Right forelimb (tissue), 1 donor: ENCODE data around the gene SUPT16H.
A peak's percentile ranks its signal among the peaks of the same experiment; 100 is the strongest.
"Not testable (repeated sequence)": the region's sequence is repeated elsewhere in the genome, so short reads cannot be mapped to it uniquely, and the experiment has no call there.

Experiments
- DNase-seq: peaks from one replicate; pipeline ENCODE4 v3.0.0-alpha.2; 2018

Gene SUPT16H

DNA sequence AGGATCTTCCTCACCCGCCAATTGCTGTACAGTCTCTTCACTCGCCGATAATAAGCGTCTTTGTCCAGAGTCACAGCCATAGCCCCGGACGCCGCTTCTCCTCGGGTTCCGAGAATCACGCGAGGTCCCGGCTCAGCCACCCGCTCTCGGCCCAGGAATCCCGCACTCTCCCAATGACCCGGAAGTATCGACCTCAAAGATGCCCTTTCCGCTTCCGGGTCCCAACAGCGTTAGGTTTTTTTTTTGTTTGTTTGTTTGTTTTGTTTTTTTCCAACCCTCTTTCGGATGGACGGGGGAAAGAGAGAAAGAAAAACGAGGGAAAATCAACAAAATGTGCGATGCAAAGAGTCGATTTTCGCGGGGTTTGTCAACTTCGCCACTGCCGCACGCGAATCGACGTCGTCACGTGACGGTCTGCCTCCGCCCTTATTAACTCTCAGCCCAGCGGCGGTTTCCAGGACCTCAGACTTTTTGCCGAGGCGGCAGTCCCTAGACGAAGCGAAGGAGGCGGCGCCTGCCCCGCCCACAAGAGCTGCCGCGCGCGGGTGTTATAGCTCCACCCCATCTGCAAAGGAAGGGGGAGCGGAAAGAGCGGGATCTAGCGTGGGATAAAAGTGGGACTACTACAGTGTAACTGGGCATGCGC, at the start of gene SUPT16H:
Gene SUPT16H, minus strand, starts transcription at position 172 of the 646 bp plus-strand sequence. Its CDS starts 92 bp downstream, at position 80.
- peak; percentile 96 for DNase-seq

DNA sequence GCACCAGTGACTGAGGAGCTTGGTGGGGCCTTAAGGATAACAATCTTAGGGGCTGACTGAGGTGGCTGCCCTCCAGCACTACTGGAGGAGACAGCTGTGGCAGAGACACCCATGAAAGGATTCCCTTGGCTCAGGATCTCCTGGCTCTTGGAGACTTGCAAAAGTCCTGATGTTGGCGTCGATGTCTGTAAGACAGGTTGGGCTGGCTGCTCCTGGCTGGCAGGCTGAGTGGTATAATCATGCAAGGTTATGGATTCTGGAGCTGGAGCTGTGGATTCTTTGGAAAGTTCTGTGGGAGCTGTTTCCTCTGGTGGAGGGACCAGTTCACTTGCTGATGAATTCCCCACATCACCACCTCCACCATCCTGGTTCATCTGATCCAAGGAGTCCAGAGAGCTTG, 47.3 kb upstream of the SUPT16H start:
- DNase-seq, result no peak

DNA sequence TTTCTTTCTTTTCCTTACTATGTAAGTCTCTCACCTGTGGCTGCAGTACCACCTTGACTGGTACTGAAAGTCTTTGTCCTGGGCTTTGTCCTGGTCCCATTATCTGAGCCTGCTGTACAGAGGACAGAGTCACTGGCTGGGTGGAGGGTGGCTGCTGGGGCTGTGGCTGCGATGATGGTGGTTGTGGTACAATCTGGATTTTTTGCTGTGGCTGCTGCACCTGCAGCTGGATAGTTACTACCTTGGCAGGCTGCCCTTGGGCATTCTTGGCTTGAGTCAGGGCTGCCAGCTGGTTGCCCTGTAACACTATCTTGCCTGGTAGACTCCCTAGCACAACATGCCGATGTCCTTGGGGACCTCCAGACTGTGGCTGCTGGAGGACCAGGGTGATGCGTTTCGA, 45.1 kb upstream of the SUPT16H start:
- peak; percentile 49 for DNase-seq

DNA sequence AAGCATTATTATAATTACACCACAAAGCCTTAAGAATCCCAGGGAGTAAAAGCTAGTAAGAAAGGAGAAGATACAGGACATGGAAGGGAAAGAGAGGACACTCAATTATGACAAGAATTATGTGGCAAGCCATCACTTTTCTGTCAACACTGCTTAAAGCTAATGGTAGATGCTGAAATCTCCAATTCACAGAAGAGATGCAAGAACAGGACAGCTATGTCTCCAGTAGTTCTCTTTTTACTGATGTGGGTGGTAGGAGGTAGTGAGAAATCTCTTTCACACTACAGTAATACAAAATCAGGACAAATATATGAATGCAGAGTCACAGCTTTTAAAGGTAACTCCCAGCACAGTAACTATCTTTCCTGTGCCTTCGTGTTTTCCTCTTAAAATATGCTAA, 42.9 kb upstream of the SUPT16H start:
- no peak for DNase-seq

DNA sequence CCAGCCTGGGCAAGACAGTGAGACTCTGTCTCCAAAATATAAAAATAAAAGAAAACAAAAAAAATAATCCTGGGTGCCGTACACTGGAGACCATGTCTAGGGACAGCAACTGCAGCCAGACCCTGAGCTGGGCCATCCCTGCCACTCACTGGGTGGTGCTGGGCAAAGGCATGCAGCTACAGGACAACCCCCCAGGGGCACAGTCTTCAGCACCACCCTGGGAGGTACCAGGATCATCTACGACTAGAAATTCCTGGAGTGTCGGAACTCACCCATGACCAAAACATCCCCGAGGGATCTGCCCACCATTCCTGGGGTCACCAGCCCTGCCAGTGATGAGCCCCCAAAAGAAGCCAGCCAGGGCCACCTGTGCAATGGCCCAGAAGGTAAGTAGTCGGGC, 35.7 kb upstream of the SUPT16H start:
- DNase-seq, result no peak

DNA sequence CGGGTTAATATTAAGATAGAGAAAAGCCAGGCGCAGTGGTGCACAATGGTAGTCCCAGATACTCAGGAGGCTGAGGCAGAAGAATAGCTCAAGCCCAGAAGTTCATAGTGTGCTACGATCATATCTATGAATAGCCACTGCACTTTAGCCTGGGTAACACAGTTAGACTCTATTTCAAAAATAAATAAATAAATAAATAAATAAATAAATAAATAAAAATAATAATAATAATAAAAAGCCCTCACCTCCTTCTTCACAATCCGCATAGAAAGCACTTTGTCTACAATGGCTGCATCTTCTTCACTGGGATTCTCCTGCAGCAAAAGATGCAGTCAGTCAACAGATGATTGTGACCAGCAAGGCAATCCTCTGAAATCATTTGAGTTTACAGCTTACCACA, 31.5 kb upstream of the SUPT16H start:
- no peak for DNase-seq

DNA sequence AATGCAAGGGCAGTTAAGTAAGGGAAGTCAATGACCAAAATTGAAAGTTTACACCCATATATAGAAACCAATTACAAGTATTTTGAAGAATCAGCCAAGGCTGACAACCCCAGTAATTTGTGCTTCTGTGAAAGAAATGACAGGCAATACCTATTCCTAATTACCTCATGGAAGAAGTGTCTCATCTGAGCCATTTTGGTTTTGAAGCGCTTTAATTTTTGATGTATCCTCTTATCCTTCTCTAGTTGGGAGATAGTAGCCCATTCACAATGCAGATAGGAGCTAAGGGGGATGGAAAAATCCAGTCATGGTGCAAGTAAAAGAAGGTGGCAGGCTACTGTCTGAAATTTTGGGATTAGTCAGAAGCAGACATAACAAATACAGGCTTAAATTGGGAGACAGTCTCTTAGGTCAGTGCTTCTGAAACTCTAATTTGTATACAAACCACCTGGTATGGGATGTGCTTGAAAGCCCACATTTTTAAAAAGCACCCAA, 30.4 kb upstream of the SUPT16H start:
- no peak for DNase-seq

DNA sequence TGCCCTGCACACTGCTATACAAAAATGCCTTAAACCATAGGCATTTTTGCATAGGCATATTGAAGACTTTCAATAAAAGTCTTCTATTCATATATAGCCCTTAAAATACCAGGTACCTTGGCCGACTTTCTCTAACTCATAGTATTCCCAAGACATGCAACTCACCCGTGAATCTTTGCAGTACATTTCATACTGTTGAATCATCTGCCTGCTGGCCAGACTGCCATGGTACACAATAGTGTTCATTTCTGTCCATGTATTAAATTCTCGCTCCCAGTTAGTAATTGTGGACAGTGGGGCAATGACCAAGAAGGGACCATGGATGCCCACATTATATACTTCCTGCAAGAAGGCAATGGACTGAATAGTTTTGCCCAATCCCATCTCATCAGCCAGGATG, 24.3 kb upstream of the SUPT16H start:
- DNase-seq, result no peak

DNA sequence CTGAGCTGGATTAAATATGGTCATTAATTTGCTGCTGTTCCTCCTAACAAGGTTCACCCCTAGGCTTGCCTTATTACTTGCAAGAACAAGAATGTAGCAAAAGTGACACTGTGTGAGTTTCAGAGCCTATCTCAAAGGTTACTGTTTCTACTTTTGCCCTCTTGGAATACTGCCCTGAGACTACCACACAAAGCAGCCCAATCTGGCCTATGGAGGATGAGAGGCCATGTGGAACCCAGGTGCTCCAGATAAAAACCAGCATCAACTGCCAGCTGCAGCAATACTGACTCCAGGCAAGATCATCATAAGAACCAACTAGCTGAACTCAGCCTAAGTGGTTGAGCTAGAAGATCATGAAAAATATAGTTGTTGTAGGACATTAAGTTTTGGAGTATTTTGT, 22.4 kb upstream of the SUPT16H start:
- DNase-seq, result no peak

DNA sequence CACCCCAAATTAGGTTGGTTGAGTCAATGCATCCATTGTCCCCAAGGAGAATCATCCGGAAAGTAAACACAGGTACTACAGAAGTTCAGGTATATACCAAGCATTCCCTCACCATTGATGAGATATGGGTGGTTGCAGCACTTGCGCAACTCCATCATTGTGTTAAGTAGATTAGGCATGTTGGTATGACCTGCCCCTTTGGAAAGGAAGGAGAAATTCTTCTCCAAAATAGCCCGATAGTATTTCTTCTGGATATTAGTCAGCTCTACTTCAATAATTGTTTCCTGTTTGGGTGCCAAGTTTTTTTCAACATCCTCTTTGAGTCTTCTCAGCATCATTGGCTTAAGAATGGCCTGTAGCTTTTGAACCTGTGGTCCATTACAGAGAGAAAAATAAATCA, 21.3 kb upstream of the SUPT16H start:
- no peak for DNase-seq

DNA sequence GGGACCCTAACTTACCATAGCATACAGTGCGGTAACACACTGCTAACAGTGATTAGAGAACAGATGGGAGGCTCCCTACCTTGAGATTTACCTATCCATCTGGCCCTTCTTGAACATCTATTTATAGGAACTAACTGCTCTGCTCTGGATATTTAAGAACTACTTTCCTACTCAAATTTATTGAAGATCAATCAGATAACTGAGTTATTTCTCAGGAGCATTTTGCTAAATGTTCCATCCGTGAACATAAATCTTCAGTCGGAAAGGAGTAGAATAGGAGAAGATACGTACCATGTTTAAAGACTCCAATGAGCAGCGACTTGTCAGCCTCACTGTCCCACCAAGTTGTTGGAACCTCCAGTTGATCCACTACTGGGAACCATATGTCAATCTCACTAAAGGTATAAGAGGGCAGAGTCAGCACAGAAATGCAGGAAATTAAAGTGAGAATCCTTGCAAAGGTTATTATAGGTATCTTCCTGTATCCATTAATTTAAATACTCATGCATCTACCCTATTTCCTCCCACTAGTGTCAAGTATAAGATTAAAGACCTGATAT, 15.6 kb upstream of the SUPT16H start:
- DNase-seq, result no peak

DNA sequence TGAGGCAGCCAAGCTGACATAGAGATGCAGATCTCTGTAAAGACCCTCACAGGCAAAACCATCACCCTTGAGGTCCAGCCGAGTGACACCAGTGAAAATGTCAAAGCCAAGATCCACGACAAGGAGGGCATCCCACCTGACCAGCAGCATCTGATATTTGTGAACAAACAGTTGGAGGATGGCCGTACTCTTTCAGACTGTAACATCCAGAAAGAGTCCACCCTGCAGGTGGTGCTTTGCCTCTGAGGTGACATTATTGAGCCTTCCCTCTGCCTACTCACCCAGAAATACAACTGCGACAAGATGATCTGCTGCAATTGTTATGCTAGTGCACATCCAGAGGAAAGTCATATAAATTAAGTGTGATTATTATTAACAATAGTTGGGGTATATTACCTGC, 15.1 kb upstream of the SUPT16H start:
- DNase-seq, result no peak

DNA sequence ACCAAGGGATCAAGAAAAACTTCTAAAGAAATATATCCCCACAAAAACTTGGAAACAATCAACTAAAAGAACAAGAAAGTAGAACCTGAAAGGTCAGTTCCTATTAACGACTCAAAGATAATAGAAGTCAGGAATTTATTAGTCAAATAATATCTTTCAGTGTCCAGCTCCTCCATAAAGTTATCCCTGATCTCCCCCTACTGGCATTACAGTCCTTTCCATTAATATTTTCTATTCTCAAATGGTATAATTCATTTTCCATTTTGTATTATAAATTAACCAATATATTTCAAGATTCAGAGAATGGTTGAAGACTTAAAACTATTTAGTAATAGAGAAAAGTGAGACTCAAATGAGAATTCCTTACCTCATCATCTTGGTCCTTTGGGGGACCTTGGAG, 11.6 kb upstream of the SUPT16H start:
- DNase-seq, result no peak

DNA sequence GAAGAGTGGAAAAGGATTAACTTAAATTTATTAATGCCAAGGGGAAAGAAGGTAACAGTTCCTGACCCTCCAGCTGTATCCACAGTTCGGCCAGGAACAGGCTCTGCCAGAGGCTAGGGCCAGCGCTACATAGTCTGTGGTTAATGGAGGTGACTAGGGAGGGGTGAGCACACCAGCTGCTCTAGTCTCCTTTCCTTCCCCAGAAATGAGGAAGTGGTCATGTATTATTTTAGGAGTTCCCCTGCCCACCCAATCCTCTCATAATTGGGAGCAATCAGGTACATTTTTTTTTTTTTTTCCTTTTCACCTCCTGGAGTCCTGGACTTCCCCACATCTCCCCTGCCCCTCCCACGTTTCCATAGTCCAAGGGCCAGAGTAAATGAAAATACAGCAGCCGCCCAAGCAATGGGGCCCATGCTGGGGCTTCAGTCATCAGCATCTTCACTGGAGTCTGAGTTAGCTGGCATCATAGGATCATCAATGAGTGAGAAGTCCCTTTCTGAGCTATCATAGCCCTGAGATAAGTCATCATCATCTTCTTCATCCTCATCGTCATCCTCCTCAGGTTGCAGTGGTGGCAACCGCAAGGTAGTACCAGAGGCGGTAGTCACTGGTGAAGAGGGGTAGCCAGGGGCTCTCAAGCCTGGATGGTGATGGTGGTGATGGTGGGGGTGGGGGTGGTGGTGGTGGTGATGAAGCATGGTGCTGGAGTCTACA, 1.5 kb upstream of the SUPT16H start:
- no peak for DNase-seq

DNA sequence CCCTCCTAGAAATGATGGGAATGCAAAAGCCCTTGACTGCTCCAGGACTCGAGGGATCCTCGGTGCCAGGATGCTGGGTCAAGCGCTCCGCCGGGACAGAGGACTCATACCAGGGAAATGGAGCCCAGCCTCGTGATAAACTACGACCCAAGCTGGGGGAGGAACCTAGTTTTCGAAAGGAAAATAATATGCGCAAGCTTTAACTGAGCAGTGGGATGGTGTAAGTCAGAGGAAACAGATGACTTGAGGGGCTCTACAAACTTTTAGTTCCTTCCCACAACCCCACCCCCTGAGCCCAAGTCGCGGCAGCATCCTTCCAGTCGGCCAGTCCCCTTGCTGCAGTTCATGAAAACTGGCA, 654 bp upstream of the SUPT16H start:
- no peak for DNase-seq

DNA sequence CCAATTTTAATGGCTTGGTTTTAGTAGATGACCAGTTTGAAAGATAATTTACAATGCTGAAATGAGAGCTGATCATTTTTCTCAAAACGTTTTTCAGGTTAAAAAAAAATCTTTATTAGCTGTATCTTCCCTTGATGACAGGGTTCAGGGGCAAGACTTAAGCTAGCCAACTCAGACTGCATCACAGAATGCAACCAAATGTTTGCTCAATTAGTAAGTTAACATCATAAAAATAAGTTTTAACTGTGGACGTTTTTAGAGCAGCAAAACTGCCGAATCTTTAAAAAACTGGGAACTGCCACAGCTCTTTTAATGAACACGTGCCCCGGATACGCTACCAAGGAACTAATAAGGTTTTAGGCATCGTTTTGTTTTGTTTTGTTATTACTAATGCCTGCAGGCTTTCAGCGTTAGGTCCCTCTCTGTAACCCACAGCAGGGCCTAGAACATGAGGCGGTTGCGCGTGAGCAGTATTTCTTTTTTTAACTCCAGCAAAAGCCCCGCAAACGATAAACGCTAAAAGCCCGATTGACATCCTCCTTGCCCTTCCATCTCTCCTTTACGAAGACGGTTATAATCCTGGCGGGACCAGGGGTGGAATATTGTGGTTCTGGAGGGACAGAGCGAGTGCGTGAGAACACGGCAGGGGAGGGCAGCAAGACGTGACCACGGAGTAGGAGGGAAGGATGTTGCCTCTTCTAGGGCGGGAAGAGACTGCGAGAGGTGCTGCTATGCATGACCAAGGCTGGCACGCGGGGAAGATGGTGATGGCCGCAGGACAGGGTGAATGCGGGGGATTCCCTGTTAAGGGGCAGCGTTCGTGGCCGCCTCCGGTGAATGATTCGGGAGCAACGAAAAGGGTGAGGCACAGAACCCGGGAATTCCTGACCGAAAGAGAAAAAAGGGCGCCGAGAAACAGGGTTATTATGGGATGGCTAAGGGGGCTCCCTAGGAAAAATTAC, 652 bp downstream of the SUPT16H start:
- peak; percentile 74 for DNase-seq

DNA sequence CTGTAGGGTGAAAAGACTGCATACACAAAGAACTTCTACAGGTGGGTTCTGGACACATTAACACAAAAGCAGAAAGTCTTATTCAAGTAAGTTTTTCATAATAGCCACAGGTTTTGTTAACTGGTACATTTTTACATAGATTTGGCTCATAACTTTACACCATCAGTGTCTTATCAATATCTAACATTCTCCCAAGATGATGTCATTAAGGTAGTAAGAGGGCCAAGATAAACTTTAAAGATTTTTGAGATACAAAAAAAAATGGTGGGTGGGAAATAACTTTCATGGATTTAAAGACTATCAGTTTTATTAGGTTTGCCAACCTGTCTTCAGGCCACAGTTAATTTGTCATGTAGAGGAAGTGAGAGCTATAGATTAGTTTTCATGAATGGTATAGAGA, 1.7 kb downstream of the SUPT16H start:
- DNase-seq, result no peak

DNA sequence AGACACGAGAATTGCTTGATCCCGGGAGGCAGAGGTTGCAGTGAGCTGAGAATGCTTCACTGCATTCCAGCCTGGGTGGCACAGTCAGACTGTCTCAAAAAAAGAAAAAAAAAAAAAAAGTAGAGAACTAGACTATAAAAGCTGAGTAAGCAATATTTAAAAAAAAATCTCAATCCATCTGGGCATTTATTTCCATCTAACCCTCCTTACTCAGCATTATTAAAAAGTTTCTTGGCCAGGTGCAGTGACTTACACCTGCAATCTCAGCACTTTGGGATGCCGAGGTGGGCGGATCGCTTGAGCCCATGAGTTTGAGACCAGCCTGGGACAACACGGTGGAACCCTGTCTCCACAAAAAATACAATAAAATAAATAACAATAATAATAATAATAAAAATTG, 4.5 kb downstream of the SUPT16H start:
- DNase-seq, result no peak

DNA sequence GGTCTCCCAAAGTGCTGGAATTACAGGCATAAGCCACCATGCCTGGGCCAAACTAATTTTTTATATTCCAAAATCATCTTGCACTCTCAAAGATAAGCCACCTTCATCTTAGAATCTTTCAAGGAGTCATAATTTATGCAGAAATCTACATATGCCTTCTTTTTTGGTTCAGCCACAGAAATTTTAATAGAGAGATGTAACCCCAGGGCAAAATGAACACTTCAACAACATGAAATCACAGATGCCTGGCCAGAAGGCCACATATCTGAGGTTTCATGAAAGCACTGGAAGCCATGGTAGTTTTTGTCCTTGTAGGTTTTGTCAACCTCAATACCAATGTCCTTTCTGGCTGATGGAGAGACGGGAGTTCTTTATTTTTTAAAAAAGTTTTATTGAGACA, 9.8 kb downstream of the SUPT16H start:
- DNase-seq, result no peak

DNA sequence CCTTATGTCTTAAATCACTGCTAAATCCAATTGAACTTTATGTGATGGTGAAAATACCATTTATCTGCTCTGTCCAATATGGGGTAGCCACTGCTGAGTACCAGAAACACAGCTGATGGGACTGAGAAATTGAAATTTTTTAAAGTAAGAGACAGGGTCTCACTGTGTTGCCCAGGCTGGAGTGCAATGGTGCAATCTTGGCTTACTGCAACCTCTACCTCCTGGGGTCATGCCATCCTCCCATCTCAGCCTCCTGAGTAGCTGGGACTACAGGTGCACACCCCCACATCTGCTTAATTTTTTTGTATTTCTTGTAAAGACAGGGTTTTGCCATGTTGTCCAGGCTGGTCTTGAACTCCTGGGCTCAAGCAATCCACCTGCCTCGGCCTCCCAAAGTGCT, 11.0 kb downstream of the SUPT16H start:
- DNase-seq, result not testable (repeated sequence)

DNA sequence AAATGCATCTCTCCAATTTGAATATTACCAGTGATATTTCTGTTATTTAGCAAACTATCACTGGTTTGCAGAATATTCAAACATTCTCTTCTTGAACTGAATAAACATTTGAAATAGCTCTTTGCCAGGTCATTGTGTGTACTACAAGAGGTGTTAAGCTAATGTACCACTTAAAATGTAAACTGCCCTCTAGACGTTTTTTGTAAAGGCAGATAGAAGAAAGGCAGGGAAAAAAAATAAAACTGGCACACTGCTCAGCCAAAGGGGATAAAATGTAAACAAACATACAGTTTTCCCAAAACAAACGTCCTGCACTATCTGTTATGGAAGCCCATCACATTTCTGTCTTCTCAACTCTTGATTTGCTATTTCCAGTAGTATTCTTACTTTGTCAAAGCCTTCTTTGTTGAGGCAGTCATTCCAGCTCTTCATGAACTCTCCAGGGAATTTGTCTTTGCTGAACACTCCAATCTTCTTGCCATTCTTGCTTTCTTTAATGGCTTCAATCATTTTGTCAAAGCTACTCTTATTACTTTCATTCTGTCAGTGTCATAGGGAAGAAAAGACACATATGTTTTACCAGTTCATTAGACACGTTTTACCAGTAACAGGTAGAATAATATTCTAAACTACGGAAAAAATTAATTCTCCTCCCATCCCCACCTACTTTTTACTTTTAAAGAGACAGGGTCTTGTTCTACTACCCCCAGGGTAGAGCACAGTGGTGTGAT, 13.7 kb downstream of the SUPT16H start:
- no peak for DNase-seq

DNA sequence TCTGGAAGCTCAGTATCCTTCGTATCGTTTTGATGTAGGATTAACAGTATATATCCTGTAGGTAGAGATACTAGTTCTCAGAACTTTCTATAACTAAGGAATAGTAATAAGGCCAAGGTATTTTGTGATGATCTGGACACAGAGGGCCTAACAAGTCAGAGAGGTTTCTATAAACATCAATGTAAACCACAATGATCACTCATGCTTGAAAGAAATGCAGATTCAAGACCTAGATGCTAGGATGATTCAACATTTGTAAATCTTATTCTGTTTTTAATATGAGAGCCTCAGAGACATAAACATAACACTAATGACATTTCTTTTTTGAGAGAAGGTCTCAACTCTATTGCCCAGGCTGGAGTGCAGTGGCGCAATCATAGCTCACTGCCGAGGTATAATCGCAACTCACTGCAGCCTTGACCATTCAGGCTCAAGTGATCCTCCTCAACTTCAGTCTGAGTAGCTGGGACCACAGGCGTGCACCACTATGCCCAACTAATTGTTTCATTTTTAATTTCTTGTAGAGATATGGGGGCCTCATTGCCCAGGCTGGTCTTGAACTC, 16.2 kb downstream of the SUPT16H start:
- no peak for DNase-seq
